K562 (cell line): Measurements from ENCODE around the gene ACTR5. TPM values are rescaled to one million over a fixed set of nuclear protein-coding genes. Genes with fewer than 3 reads are reported as not detected.

Experiments
- ATF1 ChIP-seq, 2 experiments: fragments of 450-650 bp in 1 of 2; IDR thresholded peaks; 2 replicates each; pipeline ENCODE4 v1.6.1; 2016; ENCODE audit warnings: missing compliant biosample characterization in 1 of 2, missing genetic modification characterization in 1 of 2
- CHD2 ChIP-seq: IDR thresholded peaks from 2 replicates; pipeline ENCODE4 v1.6.1; 2011; ENCODE audit warnings: low read depth, low read length
- CREBBP ChIP-seq: IDR thresholded peaks from one replicate; pipeline ENCODE4 v1.6.1; 2012; ENCODE audit warnings: low read depth, mild to moderate bottlenecking, control low read depth, inconsistent platforms, low read length
- ELF2 ChIP-seq: fragments of 250-450 bp; sonication (Bioruptor Pico); IDR thresholded peaks from 2 replicates; pipeline ENCODE4 v1.5.0; 2021; ENCODE audit warnings: mild to moderate bottlenecking
- MAZ ChIP-seq, 2 experiments: fragments of 450-650 bp in 1 of 2; sonication (generic) in 1 of 2; formaldehyde crosslinking; IDR thresholded peaks in 1 of 2; conservative IDR thresholded peaks in 1 of 2; 2 replicates each; pipeline versions ENCODE4 v1.4.0 to v1.5.0; 2020; ENCODE audit warnings: mild to moderate bottlenecking in 1 of 2, missing genetic modification reagents in 1 of 2
- MCM3 ChIP-seq: fragments of 450-650 bp; IDR thresholded peaks from 2 replicates; pipeline ENCODE4 v1.6.1; 2016
- NRF1 ChIP-seq, 2 experiments: fragments of 450-650 bp; IDR thresholded peaks in 1 of 2; conservative IDR thresholded peaks in 1 of 2; 2 replicates each; pipeline ENCODE4 v1.6.1; 2014; ENCODE audit warnings: mild to moderate bottlenecking in 2 of 2
- TEAD4 ChIP-seq, 2 experiments: sonication (generic) in 1 of 2; formaldehyde crosslinking in 1 of 2; IDR thresholded peaks; 2 replicates each; pipeline versions ENCODE4 v1.6.1 to v1.8.0; 2012 to 2022; ENCODE audit warnings: borderline replicate concordance in 1 of 2, inconsistent platforms in 1 of 2, low read length in 1 of 2, mild to moderate bottlenecking in 1 of 2, missing genetic modification reagents in 1 of 2
- polyA plus RNA-seq, 8 experiments: library from polyadenylated mRNA; depleted of rRNA in 4 of 8; stranded (reverse) in 5 of 8; unstranded in 3 of 8; fragments of >200 nt; fragmentation: Nextera tagmentation in 2 of 8; fragmentation: Illumina TruSeq in 1 of 8; extraction: Ambion mirVana in 2 of 8; extraction: Trizol in 1 of 8; gene quantifications; 2 replicates each; pipeline versions ENCODE4 v1.2.1 to v1.2.3, GENCODE V29; 2011 to 2014; ENCODE audit warnings: inconsistent platforms in 1 of 8, missing spikeins in 1 of 8
- total RNA-seq, 7 experiments: library from RNA; depleted of rRNA in 6 of 7; stranded (reverse); fragments of >200 nt in 6 of 7; fragmentation: Illumina TruSeq in 2 of 7; extraction: Trizol in 2 of 7; gene quantifications; 2 replicates each; pipeline versions ENCODE4 v1.2.1 to v1.2.3, GENCODE V29; 2011 to 2021; ENCODE audit warnings: low replicate concordance in 1 of 7
- TF ChIP-seq, protein P1 (sequence below), 2 experiments: fragments of 450-650 bp; formaldehyde crosslinking in 1 of 2; IDR thresholded peaks; 2 replicates each; pipeline versions ENCODE4 v1.4.0 to v1.6.1; 2014 to 2020; ENCODE audit warnings: mild to moderate bottlenecking in 2 of 2, borderline replicate concordance in 1 of 2, low read depth in 1 of 2
- TF ChIP-seq, protein P2 (sequence below): fragments of 450-650 bp; IDR thresholded peaks from 2 replicates; pipeline ENCODE4 v1.6.1; 2017; ENCODE audit warnings: antibody characterized with exemption
- TF ChIP-seq, protein P3 (sequence below): fragments of 200-800 bp; sonication (Bioruptor generic); IDR thresholded peaks from 2 replicates; pipeline ENCODE4 v1.6.1; 2017; ENCODE audit warnings: missing genetic modification characterization, missing compliant biosample characterization
- TF ChIP-seq, protein P4 (sequence below), 3 experiments: IDR thresholded peaks in 2 of 3; conservative IDR thresholded peaks in 1 of 3; 2 replicates each; pipeline ENCODE4 v1.5.1; 2011 to 2012; ENCODE audit warnings: low read length in 3 of 3, mild to moderate bottlenecking in 3 of 3, control low read depth in 2 of 3, improper control_type of control experiment in 1 of 3, inconsistent platforms in 1 of 3, low read depth in 1 of 3, mixed read lengths in 1 of 3, moderate library complexity in 1 of 3; ENCODE audit not compliant: insufficient read depth in 2 of 3

Gene ACTR5
- total and polyA plus RNA-seq, 9 of the 15 experiments (the other 6 are each of a cell fraction or from before 2014, with no cell fraction given) = 0.93 to 18.8 (median 12.9) TPM

DNA sequence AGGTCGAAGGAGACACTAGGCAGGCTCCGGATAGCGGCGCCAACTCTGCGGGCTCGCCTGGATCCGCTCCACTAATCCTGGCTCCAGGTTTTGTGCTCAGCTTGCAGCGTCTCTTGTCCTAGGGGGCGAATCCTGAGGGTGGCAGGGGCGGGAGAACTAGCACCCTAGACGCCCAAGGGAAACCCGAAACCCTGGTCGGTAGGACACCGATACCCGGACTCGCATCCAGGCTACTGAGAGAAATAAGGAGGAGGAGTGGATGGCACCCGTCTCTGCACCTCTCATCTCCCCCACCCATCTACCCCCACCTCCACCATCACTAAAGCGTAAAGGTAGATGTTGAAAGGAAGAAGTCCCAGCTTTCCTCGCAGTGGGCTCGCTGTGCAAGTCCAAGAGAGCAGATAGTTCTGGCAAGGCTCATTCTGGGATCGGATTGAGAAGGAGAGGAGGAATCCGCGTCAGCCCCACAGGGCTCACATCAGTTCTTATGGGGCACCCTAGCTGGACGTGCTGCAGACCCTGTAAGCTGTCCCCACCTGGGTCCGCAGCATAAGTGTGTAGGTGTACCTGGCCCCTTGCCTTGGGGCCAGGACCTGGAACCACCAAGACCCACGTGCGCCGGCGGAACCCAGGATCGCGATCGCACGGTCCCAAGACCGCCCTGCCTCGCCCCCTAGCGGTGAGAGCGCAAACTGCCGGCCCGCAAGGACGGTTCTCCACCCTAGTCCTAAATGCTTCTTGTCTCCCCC lies 17.1 kb upstream of the ACTR5 start (continued):
- TF ChIP-seq, protein P1, sequence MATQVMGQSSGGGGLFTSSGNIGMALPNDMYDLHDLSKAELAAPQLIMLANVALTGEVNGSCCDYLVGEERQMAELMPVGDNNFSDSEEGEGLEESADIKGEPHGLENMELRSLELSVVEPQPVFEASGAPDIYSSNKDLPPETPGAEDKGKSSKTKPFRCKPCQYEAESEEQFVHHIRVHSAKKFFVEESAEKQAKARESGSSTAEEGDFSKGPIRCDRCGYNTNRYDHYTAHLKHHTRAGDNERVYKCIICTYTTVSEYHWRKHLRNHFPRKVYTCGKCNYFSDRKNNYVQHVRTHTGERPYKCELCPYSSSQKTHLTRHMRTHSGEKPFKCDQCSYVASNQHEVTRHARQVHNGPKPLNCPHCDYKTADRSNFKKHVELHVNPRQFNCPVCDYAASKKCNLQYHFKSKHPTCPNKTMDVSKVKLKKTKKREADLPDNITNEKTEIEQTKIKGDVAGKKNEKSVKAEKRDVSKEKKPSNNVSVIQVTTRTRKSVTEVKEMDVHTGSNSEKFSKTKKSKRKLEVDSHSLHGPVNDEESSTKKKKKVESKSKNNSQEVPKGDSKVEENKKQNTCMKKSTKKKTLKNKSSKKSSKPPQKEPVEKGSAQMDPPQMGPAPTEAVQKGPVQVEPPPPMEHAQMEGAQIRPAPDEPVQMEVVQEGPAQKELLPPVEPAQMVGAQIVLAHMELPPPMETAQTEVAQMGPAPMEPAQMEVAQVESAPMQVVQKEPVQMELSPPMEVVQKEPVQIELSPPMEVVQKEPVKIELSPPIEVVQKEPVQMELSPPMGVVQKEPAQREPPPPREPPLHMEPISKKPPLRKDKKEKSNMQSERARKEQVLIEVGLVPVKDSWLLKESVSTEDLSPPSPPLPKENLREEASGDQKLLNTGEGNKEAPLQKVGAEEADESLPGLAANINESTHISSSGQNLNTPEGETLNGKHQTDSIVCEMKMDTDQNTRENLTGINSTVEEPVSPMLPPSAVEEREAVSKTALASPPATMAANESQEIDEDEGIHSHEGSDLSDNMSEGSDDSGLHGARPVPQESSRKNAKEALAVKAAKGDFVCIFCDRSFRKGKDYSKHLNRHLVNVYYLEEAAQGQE (IDR thresholded peaks at IDR 0.05; ENCODE audit: borderline replicate concordance) = peak; percentile 83
- TF ChIP-seq, protein P1 (CRISPR knock-in tag; IDR thresholded peaks at IDR 0.05; ENCODE audit: low read depth) = no peak
- TF ChIP-seq CHD2 = 0 out of 2 replicates have a peak, but pooled peaks have one; percentile 40
- TF ChIP-seq ATF1 (CRISPR knock-in tag; IDR thresholded peaks at IDR 0.05) = no peak
- peak; percentile 25 for TF ChIP-seq ATF1 (tag; IDR thresholded peaks at IDR 0.05)
- TF ChIP-seq, protein P2, sequence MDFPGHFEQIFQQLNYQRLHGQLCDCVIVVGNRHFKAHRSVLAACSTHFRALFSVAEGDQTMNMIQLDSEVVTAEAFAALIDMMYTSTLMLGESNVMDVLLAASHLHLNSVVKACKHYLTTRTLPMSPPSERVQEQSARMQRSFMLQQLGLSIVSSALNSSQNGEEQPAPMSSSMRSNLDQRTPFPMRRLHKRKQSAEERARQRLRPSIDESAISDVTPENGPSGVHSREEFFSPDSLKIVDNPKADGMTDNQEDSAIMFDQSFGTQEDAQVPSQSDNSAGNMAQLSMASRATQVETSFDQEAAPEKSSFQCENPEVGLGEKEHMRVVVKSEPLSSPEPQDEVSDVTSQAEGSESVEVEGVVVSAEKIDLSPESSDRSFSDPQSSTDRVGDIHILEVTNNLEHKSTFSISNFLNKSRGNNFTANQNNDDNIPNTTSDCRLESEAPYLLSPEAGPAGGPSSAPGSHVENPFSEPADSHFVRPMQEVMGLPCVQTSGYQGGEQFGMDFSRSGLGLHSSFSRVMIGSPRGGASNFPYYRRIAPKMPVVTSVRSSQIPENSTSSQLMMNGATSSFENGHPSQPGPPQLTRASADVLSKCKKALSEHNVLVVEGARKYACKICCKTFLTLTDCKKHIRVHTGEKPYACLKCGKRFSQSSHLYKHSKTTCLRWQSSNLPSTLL = peak; percentile 64; the same call in 1 of the 2 replicates
- TF ChIP-seq CREBBP = no peak
- no peak for TF ChIP-seq MCM3
- TF ChIP-seq MAZ (CRISPR knock-in tag; conservative IDR thresholded peaks at IDR 0.05 in 1 of 2, IDR thresholded peaks at IDR 0.05 in 1 of 2) = peak in 1 of 2 experiments; percentile 49; a peak in 2 of 4 replicates
- TF ChIP-seq, protein P3, sequence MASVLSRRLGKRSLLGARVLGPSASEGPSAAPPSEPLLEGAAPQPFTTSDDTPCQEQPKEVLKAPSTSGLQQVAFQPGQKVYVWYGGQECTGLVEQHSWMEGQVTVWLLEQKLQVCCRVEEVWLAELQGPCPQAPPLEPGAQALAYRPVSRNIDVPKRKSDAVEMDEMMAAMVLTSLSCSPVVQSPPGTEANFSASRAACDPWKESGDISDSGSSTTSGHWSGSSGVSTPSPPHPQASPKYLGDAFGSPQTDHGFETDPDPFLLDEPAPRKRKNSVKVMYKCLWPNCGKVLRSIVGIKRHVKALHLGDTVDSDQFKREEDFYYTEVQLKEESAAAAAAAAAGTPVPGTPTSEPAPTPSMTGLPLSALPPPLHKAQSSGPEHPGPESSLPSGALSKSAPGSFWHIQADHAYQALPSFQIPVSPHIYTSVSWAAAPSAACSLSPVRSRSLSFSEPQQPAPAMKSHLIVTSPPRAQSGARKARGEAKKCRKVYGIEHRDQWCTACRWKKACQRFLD (CRISPR knock-in tag) = no peak
- TF ChIP-seq, protein P4, sequence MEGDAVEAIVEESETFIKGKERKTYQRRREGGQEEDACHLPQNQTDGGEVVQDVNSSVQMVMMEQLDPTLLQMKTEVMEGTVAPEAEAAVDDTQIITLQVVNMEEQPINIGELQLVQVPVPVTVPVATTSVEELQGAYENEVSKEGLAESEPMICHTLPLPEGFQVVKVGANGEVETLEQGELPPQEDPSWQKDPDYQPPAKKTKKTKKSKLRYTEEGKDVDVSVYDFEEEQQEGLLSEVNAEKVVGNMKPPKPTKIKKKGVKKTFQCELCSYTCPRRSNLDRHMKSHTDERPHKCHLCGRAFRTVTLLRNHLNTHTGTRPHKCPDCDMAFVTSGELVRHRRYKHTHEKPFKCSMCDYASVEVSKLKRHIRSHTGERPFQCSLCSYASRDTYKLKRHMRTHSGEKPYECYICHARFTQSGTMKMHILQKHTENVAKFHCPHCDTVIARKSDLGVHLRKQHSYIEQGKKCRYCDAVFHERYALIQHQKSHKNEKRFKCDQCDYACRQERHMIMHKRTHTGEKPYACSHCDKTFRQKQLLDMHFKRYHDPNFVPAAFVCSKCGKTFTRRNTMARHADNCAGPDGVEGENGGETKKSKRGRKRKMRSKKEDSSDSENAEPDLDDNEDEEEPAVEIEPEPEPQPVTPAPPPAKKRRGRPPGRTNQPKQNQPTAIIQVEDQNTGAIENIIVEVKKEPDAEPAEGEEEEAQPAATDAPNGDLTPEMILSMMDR (IDR thresholded peaks at IDR 0.05 in 2 of 3, conservative IDR thresholded peaks at IDR 0.05 in 1 of 3; ENCODE audit: insufficient read depth in 2 of 3, low read depth in 1 of 3, low read length in 3 of 3) = peak; percentile 86 to 97 (median 87)
- no peak for TF ChIP-seq TEAD4 (IDR thresholded peaks at IDR 0.05; ENCODE audit: low read length)
- TF ChIP-seq TEAD4 (CRISPR knock-in tag; IDR thresholded peaks at IDR 0.05; ENCODE audit: borderline replicate concordance) = no peak
- TF ChIP-seq ELF2 (CRISPR knock-in tag) = no peak
- TF ChIP-seq NRF1 (conservative IDR thresholded peaks at IDR 0.05 in 1 of 2, IDR thresholded peaks at IDR 0.05 in 1 of 2) = peak; percentile 35 to 58; a peak in 3 of 4 replicates
